ENCODE results near the gene HSD11B1. TPM values are rescaled to one million over a fixed set of nuclear protein-coding genes. Genes with fewer than 3 reads are reported as not detected.

HSD11B1 gene
- total RNA-seq, 1 experiment from 2014 or later, result 0.27 TPM

DNA sequence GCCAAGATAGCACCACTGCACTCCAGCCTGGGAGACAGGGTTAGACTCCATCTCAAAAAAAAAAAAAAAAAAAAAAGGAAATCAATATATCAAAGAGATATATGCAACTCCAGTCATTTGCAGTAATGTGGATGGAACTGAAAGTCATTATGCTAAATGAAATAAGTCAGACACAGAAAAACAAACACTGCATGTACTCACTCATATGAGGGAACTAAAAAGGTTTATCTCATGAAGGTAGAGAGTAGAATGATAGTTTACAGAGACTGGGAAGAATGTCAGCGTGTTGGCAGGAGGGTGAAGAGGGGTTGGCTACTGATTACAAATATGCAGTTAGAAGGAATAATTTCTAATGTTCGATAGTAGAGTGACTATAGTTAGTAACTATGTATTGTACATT lies 13.2 kb downstream of the HSD11B1 start:
- no peak for TF ChIP-seq POLR2A (IDR thresholded peaks at IDR 0.05; ENCODE audit: borderline replicate concordance, extremely low read depth, insufficient read depth, insufficient read length)
- TF ChIP-seq POLR2AphosphoS5 (IDR thresholded peaks at IDR 0.05; ENCODE audit: low read depth, low read length), result no peak
- no peak for TF ChIP-seq EZH2phosphoT487 (IDR thresholded peaks at IDR 0.05; ENCODE audit: borderline replicate concordance)
- TF ChIP-seq CBX3 (IDR thresholded peaks at IDR 0.05; ENCODE audit: low read depth), result no peak
- TF ChIP-seq JUND (IDR thresholded peaks at IDR 0.05), result no peak
- TF ChIP-seq FOSL1 (IDR thresholded peaks at IDR 0.05; ENCODE audit: low read depth), result no peak
- TF ChIP-seq, protein P1, sequence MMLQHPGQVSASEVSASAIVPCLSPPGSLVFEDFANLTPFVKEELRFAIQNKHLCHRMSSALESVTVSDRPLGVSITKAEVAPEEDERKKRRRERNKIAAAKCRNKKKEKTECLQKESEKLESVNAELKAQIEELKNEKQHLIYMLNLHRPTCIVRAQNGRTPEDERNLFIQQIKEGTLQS (IDR thresholded peaks at IDR 0.05), result no peak
- no peak for TF ChIP-seq CEBPB (IDR thresholded peaks at IDR 0.05; ENCODE audit: low read depth)
- TF ChIP-seq ZNF274 (IDR thresholded peaks at IDR 0.05; ENCODE audit: low read depth, low read length), result no peak
- no peak for TF ChIP-seq EGR1 (IDR thresholded peaks at IDR 0.05; ENCODE audit: low read depth)
- no peak for TF ChIP-seq SRF (IDR thresholded peaks at IDR 0.05; ENCODE audit: low read depth)
- TF ChIP-seq ZFX (IDR thresholded peaks at IDR 0.05), result no peak
- TF ChIP-seq RAD21 (IDR thresholded peaks at IDR 0.05; ENCODE audit: low read depth), result no peak
- no peak for TF ChIP-seq EZH2 (IDR thresholded peaks at IDR 0.05)
- no peak for TF ChIP-seq SP1 (IDR thresholded peaks at IDR 0.05; ENCODE audit: low read depth)
- TF ChIP-seq, protein P2, sequence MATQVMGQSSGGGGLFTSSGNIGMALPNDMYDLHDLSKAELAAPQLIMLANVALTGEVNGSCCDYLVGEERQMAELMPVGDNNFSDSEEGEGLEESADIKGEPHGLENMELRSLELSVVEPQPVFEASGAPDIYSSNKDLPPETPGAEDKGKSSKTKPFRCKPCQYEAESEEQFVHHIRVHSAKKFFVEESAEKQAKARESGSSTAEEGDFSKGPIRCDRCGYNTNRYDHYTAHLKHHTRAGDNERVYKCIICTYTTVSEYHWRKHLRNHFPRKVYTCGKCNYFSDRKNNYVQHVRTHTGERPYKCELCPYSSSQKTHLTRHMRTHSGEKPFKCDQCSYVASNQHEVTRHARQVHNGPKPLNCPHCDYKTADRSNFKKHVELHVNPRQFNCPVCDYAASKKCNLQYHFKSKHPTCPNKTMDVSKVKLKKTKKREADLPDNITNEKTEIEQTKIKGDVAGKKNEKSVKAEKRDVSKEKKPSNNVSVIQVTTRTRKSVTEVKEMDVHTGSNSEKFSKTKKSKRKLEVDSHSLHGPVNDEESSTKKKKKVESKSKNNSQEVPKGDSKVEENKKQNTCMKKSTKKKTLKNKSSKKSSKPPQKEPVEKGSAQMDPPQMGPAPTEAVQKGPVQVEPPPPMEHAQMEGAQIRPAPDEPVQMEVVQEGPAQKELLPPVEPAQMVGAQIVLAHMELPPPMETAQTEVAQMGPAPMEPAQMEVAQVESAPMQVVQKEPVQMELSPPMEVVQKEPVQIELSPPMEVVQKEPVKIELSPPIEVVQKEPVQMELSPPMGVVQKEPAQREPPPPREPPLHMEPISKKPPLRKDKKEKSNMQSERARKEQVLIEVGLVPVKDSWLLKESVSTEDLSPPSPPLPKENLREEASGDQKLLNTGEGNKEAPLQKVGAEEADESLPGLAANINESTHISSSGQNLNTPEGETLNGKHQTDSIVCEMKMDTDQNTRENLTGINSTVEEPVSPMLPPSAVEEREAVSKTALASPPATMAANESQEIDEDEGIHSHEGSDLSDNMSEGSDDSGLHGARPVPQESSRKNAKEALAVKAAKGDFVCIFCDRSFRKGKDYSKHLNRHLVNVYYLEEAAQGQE (IDR thresholded peaks at IDR 0.05; ENCODE audit: low read depth), result no peak
- TF ChIP-seq, protein P3, sequence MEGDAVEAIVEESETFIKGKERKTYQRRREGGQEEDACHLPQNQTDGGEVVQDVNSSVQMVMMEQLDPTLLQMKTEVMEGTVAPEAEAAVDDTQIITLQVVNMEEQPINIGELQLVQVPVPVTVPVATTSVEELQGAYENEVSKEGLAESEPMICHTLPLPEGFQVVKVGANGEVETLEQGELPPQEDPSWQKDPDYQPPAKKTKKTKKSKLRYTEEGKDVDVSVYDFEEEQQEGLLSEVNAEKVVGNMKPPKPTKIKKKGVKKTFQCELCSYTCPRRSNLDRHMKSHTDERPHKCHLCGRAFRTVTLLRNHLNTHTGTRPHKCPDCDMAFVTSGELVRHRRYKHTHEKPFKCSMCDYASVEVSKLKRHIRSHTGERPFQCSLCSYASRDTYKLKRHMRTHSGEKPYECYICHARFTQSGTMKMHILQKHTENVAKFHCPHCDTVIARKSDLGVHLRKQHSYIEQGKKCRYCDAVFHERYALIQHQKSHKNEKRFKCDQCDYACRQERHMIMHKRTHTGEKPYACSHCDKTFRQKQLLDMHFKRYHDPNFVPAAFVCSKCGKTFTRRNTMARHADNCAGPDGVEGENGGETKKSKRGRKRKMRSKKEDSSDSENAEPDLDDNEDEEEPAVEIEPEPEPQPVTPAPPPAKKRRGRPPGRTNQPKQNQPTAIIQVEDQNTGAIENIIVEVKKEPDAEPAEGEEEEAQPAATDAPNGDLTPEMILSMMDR (IDR thresholded peaks at IDR 0.05 in 2 of 3, conservative IDR thresholded peaks at IDR 0.05 in 1 of 3; ENCODE audit: borderline replicate concordance in 1 of 3, insufficient read depth in 1 of 3, low read depth in 2 of 3, low read length in 2 of 3), result no peak
- no peak for TF ChIP-seq SIN3A (IDR thresholded peaks at IDR 0.05; ENCODE audit: low read depth)
- TF ChIP-seq, protein P4, sequence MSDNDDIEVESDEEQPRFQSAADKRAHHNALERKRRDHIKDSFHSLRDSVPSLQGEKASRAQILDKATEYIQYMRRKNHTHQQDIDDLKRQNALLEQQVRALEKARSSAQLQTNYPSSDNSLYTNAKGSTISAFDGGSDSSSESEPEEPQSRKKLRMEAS (IDR thresholded peaks at IDR 0.05), result no peak
- ChIA-PET CTCF (no interaction called here), POLR2A (no interaction called here), RAD21 (ENCODE audit: low non-redundant PET in 1 of 2, low total read pairs in 2 of 2, uncharacterized antibody in 2 of 2, unreplicated experiment in 2 of 2) (no interaction called here)
- H3K9me3 ChIP-seq (ENCODE audit: control insufficient read depth in 1 of 2, insufficient read depth in 1 of 2, low read depth in 1 of 2, low read length in 2 of 2), result no peaks in the 10 kb centered on the region
- intact Hi-C loops (cut with micrococcal nuclease), result no loop called here
- DNase-seq (ENCODE audit: low read depth, low spot score) (no peak), ATAC-seq (no peak)
- no peaks in the 10 kb centered on the region for H3K9me2 ChIP-seq (ENCODE audit: insufficient read depth)
- H3K27ac ChIP-seq (ENCODE audit: low read depth, low read length), result no peak overlapping the region
- H4K20me1 ChIP-seq (ENCODE audit: insufficient read depth), result no peaks in the 10 kb centered on the region
- H3K4me1 ChIP-seq (ENCODE audit: control insufficient read depth in 1 of 2, insufficient read depth in 2 of 2, low read length in 2 of 2), result no peaks in the 10 kb centered on the region
- no peak overlapping the region for H3K4me3 ChIP-seq (replicated peaks in 1 of 2; ENCODE audit: low read depth in 1 of 2, low read length in 2 of 2)
- H2AFZ ChIP-seq (ENCODE audit: low read depth, low read length, poor library complexity, severe bottlenecking), result no peak overlapping the region
- BruUV-seq (replicated peaks), result no TSS peak
- H3K9ac ChIP-seq (ENCODE audit: low read length), result no peak overlapping the region
- no peaks in the 10 kb centered on the region for H3K79me2 ChIP-seq (ENCODE audit: insufficient read depth, low read length)
- H3K4me2 ChIP-seq (ENCODE audit: low read length), result no peak overlapping the region
- H3K27me3 ChIP-seq (ENCODE audit: insufficient read depth, low read length), result no peaks in the 10 kb centered on the region
- H3K36me3 ChIP-seq (ENCODE audit: control insufficient read depth in 1 of 2, insufficient read depth in 2 of 2, low read length in 2 of 2), result no peaks in the 10 kb centered on the region
